Vagina (tissue), 2 donors: ENCODE results near the gene NRG3. TPM values are rescaled to one million over a fixed set of nuclear protein-coding genes. Genes with fewer than 3 reads are reported as not detected.

Source experiments
- DNase-seq, 2 donors: peaks; one replicate each; pipeline ENCODE4 v3.0.0-alpha.2; 2017; ENCODE audit errors: extremely low spot score in 2 of 2
- H3K27ac ChIP-seq: fragments of 200-600 bp; sonication (generic); one replicate; pipeline ENCODE4 v1.5.1; 2019
- H3K27me3 ChIP-seq: fragments of 200-600 bp; sonication (generic); one replicate; pipeline ENCODE4 v1.5.1; 2019
- H3K36me3 ChIP-seq, 2 donors: fragments of 200-600 bp; sonication (generic); one replicate each; pipeline ENCODE4 v1.5.1; 2017 to 2019
- H3K4me1 ChIP-seq: fragments of 200-600 bp; sonication (generic); one replicate; pipeline ENCODE4 v1.5.1; 2019
- H3K4me3 ChIP-seq, 2 donors: fragments of 200-600 bp; sonication (generic); 1 replicate in 1 of 2; 2 replicates in 1 of 2; pipeline ENCODE4 v1.5.1; 2016 to 2019
- H3K9me3 ChIP-seq: fragments of 200-600 bp; sonication (generic); one replicate; pipeline ENCODE4 v1.5.1; 2019
- POLR2A ChIP-seq, 2 donors: fragments of 450-650 bp; IDR thresholded peaks; one replicate each; pipeline ENCODE4 v1.6.1; 2017; ENCODE audit warnings: antibody characterized with exemption in 2 of 2, mild to moderate bottlenecking in 2 of 2, moderate library complexity in 2 of 2
- POLR2AphosphoS5 ChIP-seq, 2 donors: sonication (generic); formaldehyde crosslinking; IDR thresholded peaks; one replicate each; pipeline ENCODE4 v1.9.0; 2017; ENCODE audit warnings: antibody characterized with exemption in 2 of 2, mild to moderate bottlenecking in 2 of 2, low read depth in 1 of 2; ENCODE audit not compliant: insufficient read depth in 1 of 2
- intact Hi-C: fragments of 100-400 bp; cut with DNase I; formaldehyde crosslinking; loops from one replicate; pipeline ENCODE4 v1.15.1; 2023
- total RNA-seq: library from RNA; depleted of rRNA; stranded (reverse); fragments of >200 nt; gene quantifications from one replicate; pipeline ENCODE4 v1.2.3, GENCODE V29; 2016
- TF ChIP-seq, protein P1 (sequence below), 3 experiments: fragments of 450-650 bp in 2 of 3; fragments of 200-600 bp in 1 of 3; sonication (generic) in 1 of 3; IDR thresholded peaks; one replicate each; pipeline ENCODE4 v1.5.1; 2017 to 2019; ENCODE audit warnings: antibody characterized with exemption in 3 of 3, mild to moderate bottlenecking in 2 of 3, moderate library complexity in 2 of 3

Gene NRG3
- total RNA-seq, 1 donor from 2014 or later, result not detected

DNA sequence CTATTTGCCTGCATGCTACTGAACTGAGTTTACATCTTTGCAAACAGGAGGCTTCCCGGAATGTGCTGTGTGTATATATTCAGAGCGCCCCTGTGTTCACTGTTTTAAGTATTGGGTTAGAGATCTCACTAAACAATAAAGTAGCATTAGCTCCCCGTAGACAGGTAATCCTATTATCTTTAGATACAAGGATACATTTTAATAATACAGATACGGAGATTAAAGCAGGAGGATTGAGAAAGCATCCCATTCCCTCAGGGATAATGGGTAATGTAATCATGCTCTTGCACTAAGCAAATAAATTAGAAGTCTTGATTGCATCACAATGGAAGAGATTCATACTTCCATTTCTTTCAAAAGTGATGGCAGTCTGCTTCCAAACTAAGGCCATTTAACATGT is 809.0 kb downstream of the NRG3 start:
- H3K4me1 ChIP-seq, result no peaks in the 10 kb centered on the region
- no peak overlapping the region for H3K4me3 ChIP-seq
- TF ChIP-seq POLR2AphosphoS5 (IDR thresholded peaks at IDR 0.05; ENCODE audit: insufficient read depth in 1 of 2, low read depth in 1 of 2), result no peak
- TF ChIP-seq, protein P1, sequence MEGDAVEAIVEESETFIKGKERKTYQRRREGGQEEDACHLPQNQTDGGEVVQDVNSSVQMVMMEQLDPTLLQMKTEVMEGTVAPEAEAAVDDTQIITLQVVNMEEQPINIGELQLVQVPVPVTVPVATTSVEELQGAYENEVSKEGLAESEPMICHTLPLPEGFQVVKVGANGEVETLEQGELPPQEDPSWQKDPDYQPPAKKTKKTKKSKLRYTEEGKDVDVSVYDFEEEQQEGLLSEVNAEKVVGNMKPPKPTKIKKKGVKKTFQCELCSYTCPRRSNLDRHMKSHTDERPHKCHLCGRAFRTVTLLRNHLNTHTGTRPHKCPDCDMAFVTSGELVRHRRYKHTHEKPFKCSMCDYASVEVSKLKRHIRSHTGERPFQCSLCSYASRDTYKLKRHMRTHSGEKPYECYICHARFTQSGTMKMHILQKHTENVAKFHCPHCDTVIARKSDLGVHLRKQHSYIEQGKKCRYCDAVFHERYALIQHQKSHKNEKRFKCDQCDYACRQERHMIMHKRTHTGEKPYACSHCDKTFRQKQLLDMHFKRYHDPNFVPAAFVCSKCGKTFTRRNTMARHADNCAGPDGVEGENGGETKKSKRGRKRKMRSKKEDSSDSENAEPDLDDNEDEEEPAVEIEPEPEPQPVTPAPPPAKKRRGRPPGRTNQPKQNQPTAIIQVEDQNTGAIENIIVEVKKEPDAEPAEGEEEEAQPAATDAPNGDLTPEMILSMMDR (IDR thresholded peaks at IDR 0.05), result no peak
- TF ChIP-seq POLR2A (IDR thresholded peaks at IDR 0.05), result no peak
- H3K9me3 ChIP-seq, result no peaks in the 10 kb centered on the region
- no peaks in the 10 kb centered on the region for H3K27me3 ChIP-seq
- no peaks in the 10 kb centered on the region for H3K36me3 ChIP-seq
- H3K27ac ChIP-seq, result no peak overlapping the region
- DNase-seq, result no peak
- intact Hi-C loops, result no loop called here

GRCh38 chr10:82685087-82685486 is 810.1 kb downstream of the NRG3 start:
- Histone ChIP-seq H3K27ac (no peak overlapping the region), H3K36me3 (no peaks in the 10 kb centered on the region), H3K9me3 (no peaks in the 10 kb centered on the region), H3K4me1 (no peaks in the 10 kb centered on the region), H3K4me3 (no peak overlapping the region), H3K27me3 (no peaks in the 10 kb centered on the region)
- TF ChIP-seq, protein P1 (IDR thresholded peaks at IDR 0.05), result no peak
- no peak for TF ChIP-seq POLR2AphosphoS5 (IDR thresholded peaks at IDR 0.05; ENCODE audit: insufficient read depth in 1 of 2, low read depth in 1 of 2)
- no peak for TF ChIP-seq POLR2A (IDR thresholded peaks at IDR 0.05)
- DNase-seq, result no peak
- intact Hi-C loops, result no loop called here

- Histone ChIP-seq H3K9me3 (no peaks in the 10 kb centered on the region), H3K4me1 (no peaks in the 10 kb centered on the region), H3K27ac (no peak overlapping the region), H3K36me3 (no peaks in the 10 kb centered on the region), H3K27me3 (no peaks in the 10 kb centered on the region), H3K4me3 (no peak overlapping the region)
- TF ChIP-seq POLR2A (IDR thresholded peaks at IDR 0.05) (no peak), POLR2AphosphoS5 (IDR thresholded peaks at IDR 0.05; ENCODE audit: insufficient read depth in 1 of 2, low read depth in 1 of 2) (no peak)
- TF ChIP-seq, protein P1 (IDR thresholded peaks at IDR 0.05), result no peak
- intact Hi-C loops, result no loop called here
- no peak for DNase-seq
These were observed 816.2 kb downstream of the NRG3 start for GRCh38 chr10:82691211-82691610.

GRCh38 chr10:82692458-82692857 is 817.5 kb downstream of the NRG3 start:
- H3K4me3 ChIP-seq, result no peak overlapping the region
- intact Hi-C loops, result no loop called here
- H3K9me3 ChIP-seq, result no peaks in the 10 kb centered on the region
- DNase-seq, result no peak
- TF ChIP-seq POLR2A (IDR thresholded peaks at IDR 0.05) (no peak), POLR2AphosphoS5 (IDR thresholded peaks at IDR 0.05; ENCODE audit: insufficient read depth in 1 of 2, low read depth in 1 of 2) (no peak)
- TF ChIP-seq, protein P1 (IDR thresholded peaks at IDR 0.05), result no peak
- no peaks in the 10 kb centered on the region for H3K36me3 ChIP-seq
- no peak overlapping the region for H3K27ac ChIP-seq
- no peaks in the 10 kb centered on the region for H3K4me1 ChIP-seq
- no peaks in the 10 kb centered on the region for H3K27me3 ChIP-seq

- Histone ChIP-seq H3K36me3 (no peaks in the 10 kb centered on the region), H3K27ac (no peak overlapping the region), H3K4me1 (no peaks in the 10 kb centered on the region), H3K4me3 (no peak overlapping the region), H3K9me3 (no peaks in the 10 kb centered on the region), H3K27me3 (no peaks in the 10 kb centered on the region)
- TF ChIP-seq POLR2A (IDR thresholded peaks at IDR 0.05), result no peak
- TF ChIP-seq, protein P1 (IDR thresholded peaks at IDR 0.05), result no peak
- no peak for TF ChIP-seq POLR2AphosphoS5 (IDR thresholded peaks at IDR 0.05; ENCODE audit: insufficient read depth in 1 of 2, low read depth in 1 of 2)
- DNase-seq, result no peak
- intact Hi-C loops, result no loop called here
These were observed 846.8 kb downstream of the NRG3 start for GRCh38 chr10:82721831-82722230.
